Progenitor cell of endocrine pancreas (in vitro differentiated cells): ENCODE results near the gene NBEAL2. TPM values are rescaled to one million over a fixed set of nuclear protein-coding genes. Genes with fewer than 3 reads are reported as not detected.

Experiments used
- DNase-seq: peaks from one replicate; pipeline ENCODE4 v3.0.0; 2021; ENCODE audit warnings: low spot score; ENCODE audit not compliant: unreplicated experiment
- H3K27ac Mint-ChIP-seq: 2 replicates; pipeline ENCODE4 v1.8.0; 2021; ENCODE audit warnings: mild to moderate bottlenecking, moderate library complexity, mixed read lengths
- H3K27me3 Mint-ChIP-seq: 2 replicates; pipeline ENCODE4 v1.8.0; 2021; ENCODE audit warnings: mixed read lengths
- H3K36me3 Mint-ChIP-seq: 2 replicates; pipeline ENCODE4 v1.8.0; 2022; ENCODE audit warnings: mixed read lengths; ENCODE audit not compliant: insufficient read depth
- H3K4me1 Mint-ChIP-seq: 2 replicates; pipeline ENCODE4 v1.8.0; 2021; ENCODE audit warnings: low read depth, mixed read lengths
- H3K4me3 Mint-ChIP-seq: 2 replicates; pipeline ENCODE4 v1.8.0; 2021; ENCODE audit warnings: low read depth, mild to moderate bottlenecking, moderate library complexity, mixed read lengths
- H3K9me3 Mint-ChIP-seq: 2 replicates; pipeline ENCODE4 v1.8.0; 2021; ENCODE audit warnings: low read depth, mixed read lengths
- total RNA-seq: library from RNA; stranded (reverse); gene quantifications from 2 replicates; pipeline ENCODE4 v1.2.1, GENCODE V29; 2021
- TF ChIP-seq, protein P1 (sequence below): fragments of 200-600 bp; sonication (generic); IDR thresholded peaks from one replicate; pipeline ENCODE4 v1.5.0; 2021; ENCODE audit warnings: antibody characterized with exemption, mild to moderate bottlenecking; ENCODE audit not compliant: unreplicated experiment

NBEAL2 gene
- total RNA-seq, 1 donor from 2014 or later = 320 TPM

DNA sequence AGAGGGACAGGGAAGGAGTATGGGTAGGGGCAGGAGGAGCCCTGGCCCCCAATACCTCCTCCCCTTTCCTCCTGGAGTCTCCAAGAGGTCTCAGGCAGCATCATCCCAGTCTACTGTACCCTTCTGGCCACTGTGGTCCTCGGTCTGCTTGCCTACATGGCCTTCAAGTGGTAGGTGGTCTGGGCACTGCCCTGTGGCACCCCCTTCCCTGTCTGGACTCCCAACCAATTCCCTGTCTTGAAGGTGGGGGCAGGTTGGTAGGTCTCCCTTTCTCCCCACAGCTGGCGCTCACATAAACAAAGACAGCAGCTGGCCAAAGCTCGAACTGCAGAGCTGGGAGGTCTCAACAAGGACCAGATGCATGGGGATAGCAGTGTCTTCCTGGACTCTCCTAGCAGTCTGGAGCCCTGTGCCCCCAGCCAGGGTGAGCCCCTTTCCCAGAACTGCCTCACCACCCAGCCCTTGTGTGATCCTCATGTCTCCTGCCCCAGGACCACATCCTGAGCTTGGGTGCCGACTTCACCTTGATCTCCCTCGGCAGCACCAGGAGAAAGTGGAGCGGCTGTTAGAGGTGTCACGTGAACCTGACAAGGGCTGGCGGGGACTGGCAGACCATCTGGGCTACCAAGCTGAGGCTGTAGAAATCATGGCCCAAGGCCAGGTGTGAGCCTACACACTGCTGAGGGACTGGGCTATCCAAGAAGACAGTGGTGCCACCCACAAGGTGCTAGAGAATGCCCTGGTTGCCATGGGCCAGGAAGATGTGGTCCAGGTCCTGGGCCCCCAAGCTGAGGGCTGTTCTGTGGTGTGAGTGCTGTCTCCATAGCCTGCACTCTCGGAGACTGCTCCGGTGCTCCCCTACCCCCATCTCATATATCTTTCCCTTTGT is 33.1 kb downstream of the NBEAL2 start:
- Mint-ChIP-seq H3K4me3 (no peak overlapping the region), H3K9me3 (no peaks in the 10 kb centered on the region), H3K4me1 (peaks cover 14% of the 10 kb centered on the region), H3K27me3 (no peaks in the 10 kb centered on the region), H3K27ac (peak overlapping the region; percentile 69), H3K36me3 (peaks cover 6% of the 10 kb centered on the region)
- TF ChIP-seq, protein P1, sequence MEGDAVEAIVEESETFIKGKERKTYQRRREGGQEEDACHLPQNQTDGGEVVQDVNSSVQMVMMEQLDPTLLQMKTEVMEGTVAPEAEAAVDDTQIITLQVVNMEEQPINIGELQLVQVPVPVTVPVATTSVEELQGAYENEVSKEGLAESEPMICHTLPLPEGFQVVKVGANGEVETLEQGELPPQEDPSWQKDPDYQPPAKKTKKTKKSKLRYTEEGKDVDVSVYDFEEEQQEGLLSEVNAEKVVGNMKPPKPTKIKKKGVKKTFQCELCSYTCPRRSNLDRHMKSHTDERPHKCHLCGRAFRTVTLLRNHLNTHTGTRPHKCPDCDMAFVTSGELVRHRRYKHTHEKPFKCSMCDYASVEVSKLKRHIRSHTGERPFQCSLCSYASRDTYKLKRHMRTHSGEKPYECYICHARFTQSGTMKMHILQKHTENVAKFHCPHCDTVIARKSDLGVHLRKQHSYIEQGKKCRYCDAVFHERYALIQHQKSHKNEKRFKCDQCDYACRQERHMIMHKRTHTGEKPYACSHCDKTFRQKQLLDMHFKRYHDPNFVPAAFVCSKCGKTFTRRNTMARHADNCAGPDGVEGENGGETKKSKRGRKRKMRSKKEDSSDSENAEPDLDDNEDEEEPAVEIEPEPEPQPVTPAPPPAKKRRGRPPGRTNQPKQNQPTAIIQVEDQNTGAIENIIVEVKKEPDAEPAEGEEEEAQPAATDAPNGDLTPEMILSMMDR = no peak
- DNase-seq = no peak

DNA sequence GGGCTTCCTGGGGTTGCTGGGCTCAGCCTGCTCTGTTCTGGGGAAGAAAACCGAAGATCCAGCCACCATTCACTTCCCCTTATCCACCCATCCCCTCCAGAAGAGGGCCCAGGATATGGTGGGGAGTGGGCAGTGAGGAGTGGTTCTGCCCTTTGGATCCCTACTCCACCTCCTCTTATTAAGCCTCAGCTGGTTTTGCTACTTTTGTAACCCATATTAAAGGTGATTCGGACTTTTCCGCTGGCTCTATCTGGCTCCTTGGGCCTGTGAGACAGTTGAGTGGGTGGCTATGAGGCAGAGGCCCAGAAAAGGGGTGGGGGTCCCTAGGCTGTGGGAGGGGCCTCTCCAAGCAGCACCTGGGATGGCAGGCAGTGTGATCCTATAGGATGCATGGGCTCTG is 33.8 kb downstream of the NBEAL2 start:
- H3K27ac Mint-ChIP-seq = no peak overlapping the region
- peaks cover 6% of the 10 kb centered on the region for H3K36me3 Mint-ChIP-seq
- H3K27me3 Mint-ChIP-seq = no peaks in the 10 kb centered on the region
- no peak overlapping the region for H3K4me3 Mint-ChIP-seq
- peaks cover 14% of the 10 kb centered on the region for H3K4me1 Mint-ChIP-seq
- DNase-seq = no peak
- H3K9me3 Mint-ChIP-seq = no peaks in the 10 kb centered on the region
- TF ChIP-seq, protein P1 = no peak

DNA sequence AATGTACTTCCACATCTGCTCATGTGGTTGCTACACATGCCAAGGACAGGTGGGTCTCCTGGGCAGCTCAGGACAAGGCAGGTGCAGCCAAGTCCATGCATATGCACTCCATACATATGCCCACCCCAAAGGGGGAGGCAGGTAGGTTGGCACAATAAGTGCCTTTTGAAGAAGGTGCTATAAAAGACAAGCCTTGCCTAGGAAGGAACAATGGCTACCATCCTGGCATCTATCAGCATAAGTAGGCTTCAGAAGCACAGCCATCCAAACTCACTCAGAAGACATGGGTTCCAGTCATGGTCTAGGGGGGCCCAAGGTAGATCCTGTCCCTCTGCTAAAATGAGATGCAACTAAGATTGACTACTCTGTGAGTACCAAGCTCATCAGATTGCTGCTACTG is 34.6 kb downstream of the NBEAL2 start:
- TF ChIP-seq, protein P1 = no peak

DNA sequence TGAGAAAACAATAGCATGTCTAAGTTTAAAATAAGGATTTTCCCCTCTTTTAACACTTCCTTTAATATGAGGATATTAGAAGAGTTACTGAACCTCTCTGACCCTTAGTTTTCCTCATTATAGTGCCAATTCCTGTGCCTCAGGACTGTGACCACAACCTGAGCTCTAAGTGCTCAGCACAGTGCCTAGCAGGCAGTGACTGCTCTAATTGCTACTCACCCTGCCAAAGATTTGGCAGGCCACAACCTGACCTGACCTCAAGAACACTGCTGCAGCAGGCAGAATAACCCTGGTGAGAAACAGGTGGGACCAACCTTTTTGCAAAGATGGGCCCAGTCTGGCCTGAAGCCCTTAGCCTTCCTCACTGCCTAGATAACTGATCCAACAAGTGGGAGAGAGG is 35.7 kb downstream of the NBEAL2 start:
- TF ChIP-seq, protein P1 = no peak
- Mint-ChIP-seq H3K4me3 (no peak overlapping the region), H3K9me3 (no peaks in the 10 kb centered on the region), H3K4me1 (peaks cover 11% of the 10 kb centered on the region), H3K27ac (peak overlapping the region; percentile 18), H3K36me3 (peaks cover 10% of the 10 kb centered on the region), H3K27me3 (no peaks in the 10 kb centered on the region)
- DNase-seq = no peak

More for the DNA sequence above, 34.6 kb downstream of the NBEAL2 start:
- H3K4me1 Mint-ChIP-seq = peaks cover 14% of the 10 kb centered on the region
- H3K4me3 Mint-ChIP-seq = no peak overlapping the region
- H3K36me3 Mint-ChIP-seq = peaks cover 7% of the 10 kb centered on the region
- DNase-seq = no peak
- no peaks in the 10 kb centered on the region for H3K27me3 Mint-ChIP-seq
- no peaks in the 10 kb centered on the region for H3K9me3 Mint-ChIP-seq
- H3K27ac Mint-ChIP-seq = peak overlapping the region; percentile 69

DNA sequence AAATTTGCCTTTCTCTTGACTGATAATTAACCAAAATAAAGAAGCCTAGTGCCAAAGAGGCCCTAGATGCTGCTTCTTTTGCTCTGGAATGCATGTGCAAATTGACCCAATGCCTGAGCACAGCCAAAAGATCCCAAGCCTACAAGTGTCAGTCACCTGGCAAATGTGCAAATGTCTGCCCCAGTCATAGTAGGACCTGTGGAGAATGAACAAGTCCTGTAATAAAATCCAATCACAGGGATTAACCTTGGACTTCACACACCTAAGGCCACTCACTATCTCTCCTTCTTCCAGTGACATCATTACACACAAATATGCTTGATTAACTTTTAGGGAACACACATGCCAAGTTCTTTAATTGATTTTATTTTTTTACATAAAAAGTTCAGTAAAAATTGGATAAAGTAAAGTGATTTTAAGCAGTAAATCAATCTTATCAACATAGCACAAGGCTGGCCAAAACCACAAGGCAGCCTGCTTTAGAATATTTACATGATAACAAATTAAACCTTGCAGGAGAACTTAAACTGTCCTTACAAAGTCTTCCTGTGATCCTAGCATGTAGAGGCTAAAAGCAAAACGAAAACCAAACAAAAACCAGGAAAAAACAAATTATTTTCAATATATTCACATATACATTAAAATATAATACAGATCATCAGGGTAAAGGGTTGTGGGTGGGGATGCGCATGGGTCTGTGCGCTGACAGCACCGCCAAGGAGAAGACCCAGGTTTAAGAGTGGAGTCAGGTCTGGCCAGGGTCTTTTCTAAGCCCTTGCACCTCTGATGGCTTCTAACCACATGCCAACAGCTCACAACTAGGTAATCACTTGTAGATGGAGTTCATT is 36.8 kb downstream of the NBEAL2 start:
- Mint-ChIP-seq H3K27me3 (no peaks in the 10 kb centered on the region), H3K9me3 (no peaks in the 10 kb centered on the region), H3K4me1 (peaks cover 10% of the 10 kb centered on the region), H3K27ac (no peak overlapping the region), H3K36me3 (peaks cover 11% of the 10 kb centered on the region), H3K4me3 (no peak overlapping the region)
- TF ChIP-seq, protein P1 = no peak
- no peak for DNase-seq
